K562 (cell line): ENCODE results near the gene CEND1. TPM values are rescaled to one million over a fixed set of nuclear protein-coding genes. Genes with fewer than 3 reads are reported as not detected.

Experiments
- DPF2 ChIP-seq: fragments of 450-650 bp; IDR thresholded peaks from 2 replicates; pipeline ENCODE4 v1.6.1; 2016
- E2F8 ChIP-seq: fragments of 450-650 bp; IDR thresholded peaks from 2 replicates; pipeline ENCODE4 v1.7.1; 2018; ENCODE audit warnings: mild to moderate bottlenecking, low read depth; ENCODE audit not compliant: partially characterized antibody
- HMG20B ChIP-seq: fragments of 250-450 bp; sonication (Bioruptor Pico); IDR thresholded peaks from 2 replicates; pipeline ENCODE4 v1.5.0; 2021; ENCODE audit warnings: mild to moderate bottlenecking
- MAX ChIP-seq: sonication (generic); formaldehyde crosslinking; IDR thresholded peaks from 2 replicates; pipeline ENCODE4 v1.9.0; 2022; ENCODE audit warnings: mild to moderate bottlenecking, missing genetic modification reagents
- PRDM10 ChIP-seq: fragments of 450-650 bp; IDR thresholded peaks from 2 replicates; pipeline ENCODE4 v1.6.1; 2018; ENCODE audit not compliant: partially characterized antibody
- RB1 ChIP-seq: fragments of 450-650 bp; IDR thresholded peaks from 2 replicates; pipeline ENCODE4 v1.6.1; 2017; ENCODE audit warnings: low read depth, mild to moderate bottlenecking
- RBM15 ChIP-seq: fragments of 200-400 bp; formaldehyde crosslinking; IDR thresholded peaks from 2 replicates; pipeline ENCODE4 v1.6.1; 2018; ENCODE audit warnings: mild to moderate bottlenecking, low read length, moderate library complexity; ENCODE audit not compliant: insufficient read depth
- SIN3B ChIP-seq: fragments of 450-650 bp; IDR thresholded peaks from 2 replicates; pipeline ENCODE4 v1.6.1; 2017; ENCODE audit warnings: low read depth, mild to moderate bottlenecking, moderate library complexity
- SPI1 ChIP-seq: IDR thresholded peaks from 2 replicates; pipeline ENCODE4 v1.6.1; 2011; ENCODE audit warnings: low read depth, low read length, control low read depth, borderline replicate concordance
- TAF1 ChIP-seq: IDR thresholded peaks from 2 replicates; pipeline ENCODE4 v1.6.1; 2011; ENCODE audit warnings: mild to moderate bottlenecking, low read length, moderate library complexity; ENCODE audit not compliant: insufficient read depth, control insufficient read depth, severe bottlenecking; ENCODE audit errors: extremely low read depth
- TCF7L2 ChIP-seq: fragments of 150-350 bp; IDR thresholded peaks from 2 replicates; pipeline ENCODE4 v1.6.1; 2016; ENCODE audit warnings: low read depth, mild to moderate bottlenecking, low read length, moderate library complexity
- THRA ChIP-seq: fragments of 450-650 bp; IDR thresholded peaks from 2 replicates; pipeline ENCODE4 v1.6.1; 2017; ENCODE audit warnings: mild to moderate bottlenecking, moderate library complexity
- TRIM25 ChIP-seq: fragments of 450-650 bp; IDR thresholded peaks from 2 replicates; pipeline ENCODE4 v1.7.0; 2016; ENCODE audit warnings: borderline replicate concordance
- YY1 ChIP-seq, 3 experiments: IDR thresholded peaks; 2 replicates each; pipeline ENCODE4 v1.6.1; 2011; ENCODE audit warnings: low read length in 2 of 3, mild to moderate bottlenecking in 2 of 3, moderate library complexity in 2 of 3, borderline replicate concordance in 1 of 3, control low read depth in 1 of 3, low read depth in 1 of 3; ENCODE audit not compliant: insufficient read depth in 3 of 3, insufficient replicate concordance in 2 of 3, control insufficient read depth in 1 of 3, insufficient read length in 1 of 3; ENCODE audit errors: extremely low read depth in 1 of 3
- ZFX ChIP-seq: sonication (generic); formaldehyde crosslinking; IDR thresholded peaks from 2 replicates; pipeline ENCODE4 v1.8.0; 2022; ENCODE audit warnings: mild to moderate bottlenecking, missing genetic modification reagents, moderate library complexity
- ZKSCAN3 ChIP-seq: fragments of 250-450 bp; sonication (Bioruptor Pico); IDR thresholded peaks from 2 replicates; pipeline ENCODE4 v1.4.0; 2020
- ZNF347 ChIP-seq: fragments of 450-650 bp; formaldehyde crosslinking; IDR thresholded peaks from 2 replicates; pipeline ENCODE4 v1.4.0; 2020; ENCODE audit warnings: low read depth, mild to moderate bottlenecking, moderate library complexity
- polyA plus RNA-seq, 8 experiments: library from polyadenylated mRNA; depleted of rRNA in 4 of 8; stranded (reverse) in 5 of 8; unstranded in 3 of 8; fragments of >200 nt; fragmentation: Nextera tagmentation in 2 of 8; fragmentation: Illumina TruSeq in 1 of 8; extraction: Ambion mirVana in 2 of 8; extraction: Trizol in 1 of 8; gene quantifications; 2 replicates each; pipeline versions ENCODE4 v1.2.1 to v1.2.3, GENCODE V29; 2011 to 2014; ENCODE audit warnings: inconsistent platforms in 1 of 8, missing spikeins in 1 of 8
- total RNA-seq, 7 experiments: library from RNA; depleted of rRNA in 6 of 7; stranded (reverse); fragments of >200 nt in 6 of 7; fragmentation: Illumina TruSeq in 2 of 7; extraction: Trizol in 2 of 7; gene quantifications; 2 replicates each; pipeline versions ENCODE4 v1.2.1 to v1.2.3, GENCODE V29; 2011 to 2021; ENCODE audit warnings: low replicate concordance in 1 of 7

CEND1 gene
- total and polyA plus RNA-seq, 9 of the 15 experiments (the other 6 are each of a cell fraction or from before 2014, with no cell fraction given): 0.13 to 0.18 (median 0.16) TPM; not detected in 6

- TF ChIP-seq ZFX (peak; percentile 73), RB1 (peak; percentile 66; the same call in 1 of the 2 replicates), SPI1 (no peak), PRDM10 (peak; percentile 13), DPF2 (no peak), THRA (no peak), ZNF347 (no peak), TAF1 (peak; percentile 49), TRIM25 (no peak), MAX (peak; percentile 36), TCF7L2 (no peak), ZKSCAN3 (CRISPR knock-in tag) (no peak), SIN3B (0 out of 2 replicates have a peak, but pooled peaks have one; percentile 29), YY1 (IDR thresholded peaks at IDR 0.05; ENCODE audit: borderline replicate concordance in 1 of 3, control insufficient read depth in 1 of 3, extremely low read depth in 1 of 3, insufficient read depth in 3 of 3, insufficient read length in 1 of 3, insufficient replicate concordance in 2 of 3, low read depth in 1 of 3, low read length in 2 of 3) (peak in 2 of 3 experiments; percentile 81 to 90), HMG20B (CRISPR knock-in tag) (no peak), E2F8 (peak; percentile 73), RBM15 (no peak)
Measured at GRCh38 chr11:833114-833791, 43.4 kb upstream of the CEND1 start (continued).
